ENCODE data around the gene DGAT2.

Gene DGAT2

DNA sequence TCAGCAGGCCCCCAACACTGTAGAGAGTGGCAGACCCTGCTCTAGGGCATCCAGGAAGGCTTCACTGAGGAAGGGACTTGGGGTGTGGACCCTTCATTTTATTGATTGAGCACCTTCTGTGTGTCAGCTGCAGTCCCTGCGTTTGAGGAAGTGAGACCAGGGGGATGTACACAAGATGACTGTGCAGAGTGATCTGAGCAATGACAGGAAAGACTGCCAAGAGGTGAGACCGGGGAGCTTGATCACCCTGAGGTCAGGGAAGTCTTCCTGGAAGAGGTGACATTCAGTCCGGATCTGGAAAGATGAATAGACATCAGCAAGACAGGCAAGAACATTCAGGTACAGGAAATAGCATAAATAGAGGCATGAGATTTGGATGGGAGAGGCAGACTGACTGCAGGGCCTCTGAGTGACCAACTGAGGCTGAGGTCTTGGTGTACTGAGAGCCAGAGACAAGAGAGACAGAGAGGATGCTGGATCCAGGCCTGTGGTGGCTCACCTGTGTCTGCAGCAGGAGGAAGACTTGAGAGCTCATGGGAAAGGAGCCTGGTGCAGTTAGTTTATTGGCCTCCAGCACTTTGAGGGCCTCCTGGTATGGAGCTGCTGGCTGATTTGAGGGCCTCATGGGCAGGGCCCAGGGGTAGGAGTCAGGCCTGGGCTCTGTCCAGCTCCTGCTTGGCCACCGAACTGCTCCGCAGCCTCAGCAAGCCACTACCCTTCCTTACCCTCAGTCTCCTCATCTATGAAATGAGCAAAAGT, 5.2 kb downstream of the DGAT2 start:
- in situ Hi-C loops (cut with HindIII; ENCODE audit: low pct_unique_long_range_greater_than_20kb, low sequenced_read_pairs), result no loop called here
- no peak for DNase-seq (ENCODE audit: low read depth in 1 of 2, low spot score in 1 of 2)
- TF ChIP-seq JUND (IDR thresholded peaks at IDR 0.05; ENCODE audit: low read depth), result no peak

DNA sequence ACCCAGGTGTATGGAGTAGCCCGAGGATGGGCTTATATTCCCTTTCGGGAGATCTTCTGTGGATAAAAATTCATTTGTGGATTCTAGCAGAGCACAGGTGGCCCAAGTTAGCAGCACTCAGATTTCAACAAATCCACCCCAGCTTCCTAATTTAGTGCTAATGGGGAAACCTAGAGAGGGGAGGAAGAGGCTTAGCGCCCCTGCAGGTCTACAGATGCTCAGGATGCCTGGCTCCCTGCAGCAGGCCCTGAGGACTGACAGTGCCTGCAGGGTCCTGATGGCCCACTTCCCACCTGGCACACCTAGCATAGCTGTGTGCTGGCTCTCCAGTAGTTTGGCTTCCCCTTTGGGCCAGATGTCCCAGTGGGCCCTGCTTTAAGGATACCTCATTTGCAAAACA, 6.5 kb downstream of the DGAT2 start:
- in situ Hi-C loops (cut with HindIII; ENCODE audit: low pct_unique_long_range_greater_than_20kb, low sequenced_read_pairs), result no loop called here
- DNase-seq (ENCODE audit: low read depth in 1 of 2, low spot score in 1 of 2), result no peak
- no peak for TF ChIP-seq JUND (IDR thresholded peaks at IDR 0.05; ENCODE audit: low read depth)

- TF ChIP-seq JUND (IDR thresholded peaks at IDR 0.05; ENCODE audit: low read depth), result no peak
- in situ Hi-C loops (cut with HindIII; ENCODE audit: low pct_unique_long_range_greater_than_20kb, low sequenced_read_pairs), result no loop called here
- DNase-seq (ENCODE audit: low read depth in 1 of 2, low spot score in 1 of 2), result no peak
Measured at GRCh38 chr11:75776546-75776945, 8.0 kb downstream of the DGAT2 start.

- in situ Hi-C loops (cut with HindIII; ENCODE audit: low pct_unique_long_range_greater_than_20kb, low sequenced_read_pairs), result no loop called here
- no peak for TF ChIP-seq JUND (IDR thresholded peaks at IDR 0.05; ENCODE audit: low read depth)
- DNase-seq (ENCODE audit: low read depth in 1 of 2, low spot score in 1 of 2), result no peak
Measured at GRCh38 chr11:75777461-75778110, 9.0 kb downstream of the DGAT2 start.

DNA sequence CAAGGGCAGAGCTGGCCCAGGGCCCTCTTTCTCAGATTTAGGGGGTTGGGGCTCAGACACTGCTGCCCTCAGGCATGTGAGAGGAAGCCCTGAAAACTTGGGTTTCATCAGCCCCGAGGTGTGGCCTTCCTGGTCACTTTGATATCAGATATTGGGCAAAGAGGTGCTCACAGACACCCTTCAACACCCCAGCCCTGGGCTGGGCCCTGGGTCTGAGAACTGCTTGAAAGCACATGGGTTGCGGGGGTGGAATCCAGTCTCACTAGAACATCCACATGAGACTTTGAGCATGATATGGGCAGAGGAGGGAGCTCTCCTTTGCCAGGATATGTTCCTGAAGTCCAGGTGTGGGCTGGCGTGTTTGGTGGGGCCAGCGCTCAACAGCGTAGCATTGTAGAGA, 10.4 kb downstream of the DGAT2 start:
- in situ Hi-C loops (cut with HindIII; ENCODE audit: low pct_unique_long_range_greater_than_20kb, low sequenced_read_pairs), result no loop called here
- TF ChIP-seq JUND (IDR thresholded peaks at IDR 0.05; ENCODE audit: low read depth), result no peak
- no peak for DNase-seq (ENCODE audit: low read depth in 1 of 2, low spot score in 1 of 2)

GRCh38 chr11:75779960-75780359, 11.4 kb downstream of the DGAT2 start:
- no peak for DNase-seq (ENCODE audit: low read depth in 1 of 2, low spot score in 1 of 2)
- no peak for TF ChIP-seq JUND (IDR thresholded peaks at IDR 0.05; ENCODE audit: low read depth)
- in situ Hi-C loops (cut with HindIII; ENCODE audit: low pct_unique_long_range_greater_than_20kb, low sequenced_read_pairs), result no loop called here

- TF ChIP-seq JUND (IDR thresholded peaks at IDR 0.05; ENCODE audit: low read depth), result no peak
- in situ Hi-C loops (cut with HindIII; ENCODE audit: low pct_unique_long_range_greater_than_20kb, low sequenced_read_pairs), result no loop called here
- DNase-seq (ENCODE audit: low read depth in 1 of 2, low spot score in 1 of 2), result no peak
Measured at GRCh38 chr11:75780888-75781287, 12.3 kb downstream of the DGAT2 start.

DNA sequence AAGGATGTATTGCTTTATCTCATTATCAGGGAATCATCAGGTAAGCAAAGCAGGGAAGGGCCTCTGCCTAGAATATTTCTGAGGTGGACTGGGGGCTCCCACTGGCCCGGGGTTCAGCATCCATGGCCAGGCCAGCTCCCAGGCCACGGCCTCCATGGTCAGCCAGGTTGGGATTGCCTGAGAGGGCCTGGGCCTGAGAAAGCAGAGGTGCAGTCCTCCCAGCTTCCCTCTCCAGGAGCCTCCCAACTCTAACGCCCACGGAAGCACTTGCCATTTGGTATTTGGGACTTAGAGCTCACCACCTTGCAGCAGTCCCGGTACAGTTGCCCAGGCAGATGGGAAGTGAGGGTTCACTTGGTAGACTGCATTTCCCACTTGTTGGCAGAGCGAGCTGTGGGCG, 12.7 kb downstream of the DGAT2 start:
- TF ChIP-seq JUND (IDR thresholded peaks at IDR 0.05; ENCODE audit: low read depth), result no peak
- in situ Hi-C loops (cut with HindIII; ENCODE audit: low pct_unique_long_range_greater_than_20kb, low sequenced_read_pairs), result no loop called here
- DNase-seq (ENCODE audit: low read depth in 1 of 2, low spot score in 1 of 2), result no peak

DNA sequence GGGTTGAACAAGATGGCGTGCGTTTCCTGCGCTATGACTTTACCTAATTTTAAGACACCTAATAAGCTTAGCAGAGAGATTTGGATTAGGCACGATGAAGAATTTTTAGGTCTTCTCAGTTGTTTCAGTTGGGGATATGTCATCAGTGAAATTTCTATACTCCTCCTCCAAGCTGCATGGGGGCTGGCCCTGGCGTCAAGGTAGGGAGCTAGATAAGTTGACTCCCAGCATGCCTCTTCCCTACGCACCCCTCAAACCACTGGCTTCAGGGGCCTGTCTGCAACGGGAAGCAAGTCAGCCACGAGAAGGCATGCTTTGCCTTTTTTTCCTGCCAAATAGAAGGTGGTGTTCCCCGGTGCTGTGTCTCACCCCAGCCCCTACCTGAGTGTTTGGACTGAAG, 13.3 kb downstream of the DGAT2 start:
- DNase-seq (ENCODE audit: low read depth in 1 of 2, low spot score in 1 of 2), result no peak
- TF ChIP-seq JUND (IDR thresholded peaks at IDR 0.05; ENCODE audit: low read depth), result no peak
- in situ Hi-C loops (cut with HindIII; ENCODE audit: low pct_unique_long_range_greater_than_20kb, low sequenced_read_pairs), result no loop called here

GRCh38 chr11:75782540-75783263, 14.1 kb downstream of the DGAT2 start:
- TF ChIP-seq JUND (IDR thresholded peaks at IDR 0.05; ENCODE audit: low read depth), result no peak
- no peak for DNase-seq (ENCODE audit: low read depth in 1 of 2, low spot score in 1 of 2)
- in situ Hi-C loops (cut with HindIII; ENCODE audit: low pct_unique_long_range_greater_than_20kb, low sequenced_read_pairs), result no loop called here

GRCh38 chr11:75783416-75784084, 15.0 kb downstream of the DGAT2 start:
- in situ Hi-C loops (cut with HindIII; ENCODE audit: low pct_unique_long_range_greater_than_20kb, low sequenced_read_pairs), result no loop called here
- DNase-seq (ENCODE audit: low read depth in 1 of 2, low spot score in 1 of 2), result no peak
- no peak for TF ChIP-seq JUND (IDR thresholded peaks at IDR 0.05; ENCODE audit: low read depth)

GRCh38 chr11:75784085-75784478, 15.5 kb downstream of the DGAT2 start:
- no peak for TF ChIP-seq JUND (IDR thresholded peaks at IDR 0.05; ENCODE audit: low read depth)
- in situ Hi-C loops (cut with HindIII; ENCODE audit: low pct_unique_long_range_greater_than_20kb, low sequenced_read_pairs), result no loop called here
- no peak for DNase-seq (ENCODE audit: low read depth in 1 of 2, low spot score in 1 of 2)

DNA sequence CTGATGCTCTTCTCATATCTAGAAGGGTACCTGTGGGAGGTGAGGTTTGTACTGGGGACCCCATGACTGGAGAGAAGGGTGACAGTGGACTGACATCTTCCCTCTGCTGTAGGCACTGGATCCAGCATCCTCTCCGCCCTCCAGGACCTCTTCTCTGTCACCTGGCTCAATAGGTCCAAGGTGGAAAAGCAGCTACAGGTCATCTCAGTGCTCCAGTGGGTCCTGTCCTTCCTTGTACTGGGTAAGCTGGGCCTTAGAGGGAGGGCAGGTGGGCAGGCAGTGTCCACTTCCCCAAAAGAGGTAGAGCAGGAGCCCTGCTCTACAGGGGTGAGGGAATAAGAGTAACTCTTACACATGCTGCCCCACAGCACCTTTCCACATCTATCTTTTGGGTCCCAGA, 15.9 kb downstream of the DGAT2 start:
- TF ChIP-seq JUND (IDR thresholded peaks at IDR 0.05; ENCODE audit: low read depth), result no peak
- DNase-seq (ENCODE audit: low read depth in 1 of 2, low spot score in 1 of 2), result no peak
- in situ Hi-C loops (cut with HindIII; ENCODE audit: low pct_unique_long_range_greater_than_20kb, low sequenced_read_pairs), result no loop called here
